GM21447 (cell line): ENCODE measurements around the gene NRG3.
"Not testable (repeated sequence)": the region's sequence is repeated elsewhere in the genome, so short reads cannot be mapped to it uniquely, and the experiment has no call there.

Experiments used
- ATAC-seq: cut with Tn5 transposase; IDR thresholded peaks from one replicate; pipeline ENCODE4 v1.9.1; 2021; ENCODE audit not compliant: unreplicated experiment

Gene NRG3

DNA sequence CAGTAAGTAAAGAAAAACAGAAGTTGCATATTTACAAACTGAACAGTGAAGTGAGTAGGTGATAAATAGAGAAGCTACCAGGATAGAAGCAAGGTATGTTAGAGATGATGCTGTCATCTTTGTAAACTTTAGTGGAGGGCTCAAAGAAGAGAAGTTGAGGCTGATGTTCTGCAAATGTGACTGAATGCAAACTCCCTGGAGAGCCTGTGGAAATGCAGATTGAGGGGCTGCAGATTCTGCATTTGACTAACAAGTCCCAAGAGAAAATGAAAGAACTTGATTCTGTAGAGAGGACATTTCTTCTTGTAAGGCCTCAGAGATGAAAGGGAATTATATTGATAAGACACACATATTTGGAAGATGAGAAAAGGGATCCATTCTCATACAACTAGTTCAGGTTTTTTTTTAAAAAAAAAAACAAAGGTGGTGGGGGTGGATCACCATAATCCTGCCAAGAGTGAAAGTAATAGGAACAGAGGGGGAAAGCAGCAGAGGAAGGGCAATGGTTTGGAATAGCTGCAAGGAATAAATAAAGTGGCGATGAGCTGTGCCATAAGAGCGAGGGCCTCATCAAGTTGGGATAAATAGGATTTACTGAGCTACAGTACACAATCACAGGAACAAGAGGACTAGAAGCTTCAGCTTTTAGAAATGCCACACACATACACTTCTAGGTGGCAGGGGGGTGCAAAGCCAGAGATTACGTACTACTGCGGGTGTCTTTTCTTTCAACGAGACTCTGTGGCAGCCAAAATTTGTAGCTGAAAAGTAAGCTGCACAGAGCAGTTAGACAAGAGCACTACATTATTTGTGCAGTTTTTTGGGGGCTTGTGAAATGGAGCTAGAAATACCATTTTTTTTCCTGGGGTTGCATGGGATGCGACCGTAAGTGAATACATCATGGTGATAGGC lies 778.5 kb downstream of the NRG3 start:
- no peak for ATAC-seq

GRCh38 chr10:82660205-82660604 lies 785.2 kb downstream of the NRG3 start:
- ATAC-seq: no peak

DNA sequence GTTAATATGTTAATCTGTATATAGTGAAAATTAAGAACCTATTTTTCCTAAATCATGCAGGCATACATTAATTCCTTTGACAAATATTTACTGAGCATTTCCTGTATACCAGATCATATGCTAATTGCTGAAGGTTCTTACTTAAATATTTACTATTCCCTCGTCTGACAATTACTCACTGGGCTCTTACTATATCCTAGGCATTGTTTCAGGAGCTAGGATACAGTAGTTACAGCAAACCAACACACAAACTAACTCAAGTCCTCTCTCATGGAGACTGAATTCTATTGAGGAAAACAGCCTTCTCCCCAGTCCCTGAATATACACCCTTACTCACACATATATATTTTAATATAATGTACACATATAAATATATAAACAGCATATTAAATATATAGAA lies 786.0 kb downstream of the NRG3 start:
- ATAC-seq: no peak

- no peak for ATAC-seq
These were observed 786.7 kb downstream of the NRG3 start for GRCh38 chr10:82661701-82662100.

DNA sequence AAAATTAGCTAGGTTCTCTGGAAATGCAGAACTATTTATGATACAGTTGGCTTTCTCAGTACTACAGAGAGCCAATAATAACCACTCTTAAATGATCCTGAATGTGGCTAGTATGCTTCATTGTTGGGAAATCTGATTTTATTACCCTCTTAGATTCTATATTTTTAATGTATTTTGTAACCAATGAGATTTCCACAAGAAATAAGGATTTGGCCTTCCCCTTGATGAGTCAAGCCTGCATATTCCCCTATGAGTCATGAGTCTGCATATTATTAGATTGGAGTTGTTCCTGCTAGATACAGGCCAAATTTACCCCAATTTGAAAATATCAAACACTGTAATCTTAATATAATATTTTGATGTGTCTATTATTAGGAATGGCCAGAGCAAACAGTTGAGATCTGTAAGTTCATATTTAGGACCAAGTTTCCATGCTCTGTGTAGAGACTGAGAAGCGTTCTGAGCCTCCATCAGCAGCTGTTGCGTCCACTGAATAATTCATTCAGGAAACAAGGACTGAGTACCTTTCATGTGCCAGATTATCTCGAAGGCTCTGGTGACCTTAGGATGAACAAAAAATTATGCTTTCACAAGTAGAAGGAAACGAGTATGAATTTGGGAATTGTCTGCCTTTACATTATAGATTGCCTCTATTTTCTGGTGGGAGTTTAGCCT lies 793.4 kb downstream of the NRG3 start:
- ATAC-seq: no peak

DNA sequence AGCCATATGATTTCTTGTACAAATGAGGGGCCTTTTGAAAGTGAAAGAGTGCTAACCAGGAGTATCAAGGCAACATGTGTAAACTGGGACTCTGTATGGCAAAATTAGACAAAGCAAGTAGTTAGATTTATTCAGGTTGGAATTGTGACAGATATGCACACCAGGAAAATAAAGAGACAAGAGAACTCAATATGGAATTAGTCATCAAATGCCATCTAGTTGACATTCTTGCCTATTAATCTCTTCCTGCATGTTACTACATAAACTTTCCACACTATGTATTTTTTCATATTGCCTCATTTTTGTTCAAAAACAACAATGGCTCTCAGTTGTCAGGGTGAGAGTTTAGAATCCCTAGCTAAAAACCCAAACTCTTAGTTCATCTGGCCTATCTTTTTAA lies 799.0 kb downstream of the NRG3 start:
- ATAC-seq: no peak

GRCh38 chr10:82677932-82678331 lies 802.9 kb downstream of the NRG3 start:
- ATAC-seq: not testable (repeated sequence)

DNA sequence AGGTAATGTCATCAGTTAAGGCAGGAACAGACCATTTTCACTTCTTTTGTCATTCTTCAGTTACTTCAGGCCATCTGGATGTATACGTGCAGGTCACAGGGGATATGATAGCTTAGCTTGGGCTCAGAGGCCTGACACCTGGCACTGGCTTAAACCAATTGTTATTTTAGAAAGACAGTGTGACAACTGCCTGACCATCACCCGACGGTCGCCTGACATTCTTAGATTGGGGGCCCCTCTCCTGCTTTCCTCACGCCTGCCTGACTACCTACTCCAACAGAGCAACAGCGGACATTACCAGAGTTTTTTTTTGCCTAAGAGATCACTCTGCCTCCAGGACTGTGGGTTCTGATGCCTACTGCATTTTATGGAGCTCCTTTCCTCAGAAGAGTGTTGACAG lies 803.5 kb downstream of the NRG3 start:
- ATAC-seq: not testable (repeated sequence)

DNA sequence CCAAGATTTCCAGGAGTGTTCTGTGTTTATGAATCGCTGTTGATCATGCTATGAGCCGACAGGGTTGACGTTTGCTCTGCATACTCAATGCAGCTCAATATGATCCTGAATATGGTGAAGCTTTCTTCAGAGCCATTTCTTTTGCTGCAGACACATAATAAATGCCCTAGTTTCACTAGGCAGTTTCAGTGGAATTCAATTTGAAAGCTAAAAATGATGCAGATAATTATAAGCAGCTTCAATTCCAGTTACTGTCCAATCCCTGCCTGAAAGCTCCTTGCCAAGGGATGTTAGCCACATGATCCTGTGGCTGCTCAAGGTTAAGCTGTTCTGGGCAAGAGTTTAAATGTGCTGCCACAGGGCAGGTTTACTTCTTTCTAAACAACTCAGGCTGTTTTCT lies 805.6 kb downstream of the NRG3 start:
- ATAC-seq: no peak

- ATAC-seq: no peak
These were observed 809.0 kb downstream of the NRG3 start for GRCh38 chr10:82683945-82684344.

DNA sequence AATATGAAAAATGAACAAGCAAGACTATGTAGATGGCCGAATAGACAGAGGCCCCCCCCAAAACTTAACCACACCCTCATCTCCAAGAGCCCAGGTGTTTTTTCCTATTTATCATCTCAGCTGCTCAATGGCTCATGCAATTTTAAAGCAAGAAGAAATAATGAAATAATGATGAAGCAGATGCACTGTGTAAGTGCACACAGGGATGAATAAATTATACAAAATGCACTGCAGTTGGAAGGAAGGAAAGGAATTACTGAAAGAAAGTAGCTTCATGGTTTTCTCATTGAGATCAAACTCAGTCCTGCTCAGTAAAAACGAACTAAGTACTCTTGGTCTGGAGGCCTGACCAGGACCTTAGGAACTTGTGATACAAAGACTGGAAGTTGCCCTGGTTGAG lies 810.1 kb downstream of the NRG3 start:
- ATAC-seq: no peak

DNA sequence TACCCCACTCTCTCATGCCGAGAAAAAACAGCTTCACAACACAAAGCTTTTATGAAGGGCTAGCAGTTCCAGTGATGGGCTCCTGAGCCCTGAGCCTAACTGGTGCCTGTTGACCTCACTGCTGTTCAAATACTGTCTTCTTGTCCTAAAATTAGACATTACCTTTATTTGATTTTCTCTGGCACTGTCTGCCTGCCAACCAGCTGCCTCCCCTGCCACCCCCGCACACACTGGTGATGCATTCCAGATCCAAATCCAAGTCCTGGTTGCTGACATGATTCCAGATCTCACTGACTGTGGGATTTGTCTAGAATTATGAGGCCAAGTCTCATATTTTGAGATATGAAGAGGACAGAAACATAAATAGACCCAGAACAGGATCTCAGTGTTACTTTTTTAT lies 816.2 kb downstream of the NRG3 start:
- no peak for ATAC-seq

- no peak for ATAC-seq
These were observed 817.5 kb downstream of the NRG3 start for GRCh38 chr10:82692458-82692857.

DNA sequence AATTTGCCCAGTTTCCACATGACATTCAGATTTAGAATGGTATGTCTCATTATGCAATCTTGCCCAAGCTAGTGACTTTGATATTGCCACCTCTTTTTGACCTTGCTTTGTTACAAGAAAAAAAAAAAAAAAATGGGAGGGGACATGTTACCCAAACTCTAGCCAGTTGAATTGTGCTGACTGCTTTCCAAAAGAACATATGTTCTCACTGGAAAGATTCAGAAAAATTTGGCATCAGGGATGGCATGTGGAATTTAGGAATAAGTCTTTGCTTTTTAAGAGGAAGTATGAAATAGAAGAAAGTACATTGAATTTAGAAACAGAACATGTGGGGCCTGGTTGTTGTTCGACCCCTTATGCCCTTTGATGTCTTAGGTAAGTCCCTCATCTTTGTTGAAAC lies 846.8 kb downstream of the NRG3 start:
- no peak for ATAC-seq

DNA sequence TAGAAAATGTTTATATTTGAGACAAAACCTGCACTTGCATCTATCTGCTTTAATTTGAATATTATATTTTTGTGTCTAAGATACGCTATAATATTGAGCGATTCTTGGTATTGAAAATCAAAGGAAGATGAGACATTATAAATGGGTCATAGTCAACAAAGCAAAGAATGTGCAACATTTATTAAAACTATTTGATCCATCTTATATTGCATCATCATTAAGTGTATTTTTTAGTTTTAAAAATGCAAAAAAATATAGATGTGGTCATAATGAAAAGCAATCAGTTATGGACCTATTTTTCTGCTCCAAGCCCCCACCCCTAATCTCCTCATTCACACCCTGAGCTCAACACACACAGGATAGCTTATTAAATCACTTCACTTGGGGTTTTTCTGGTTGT lies 847.3 kb downstream of the NRG3 start:
- no peak for ATAC-seq

DNA sequence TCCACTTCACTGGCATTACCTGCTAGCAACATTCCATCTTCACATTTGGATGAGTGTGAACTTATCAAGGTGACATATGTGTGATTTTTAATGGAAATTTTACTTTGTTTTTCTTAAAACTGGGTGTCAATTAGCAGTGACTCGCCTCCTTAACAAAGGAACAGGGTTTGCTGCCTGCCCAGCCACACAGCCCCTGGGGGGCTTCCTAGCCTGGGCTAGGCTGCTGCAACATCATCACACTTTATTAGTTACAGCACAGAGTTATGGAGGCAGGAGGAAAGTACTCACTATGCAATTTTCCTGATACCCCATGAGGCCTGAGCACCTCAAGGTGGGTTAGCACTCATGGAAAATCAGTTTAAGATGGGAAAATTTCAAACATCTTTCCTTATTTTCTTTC lies 861.3 kb downstream of the NRG3 start:
- no peak for ATAC-seq

- no peak for ATAC-seq
These were observed 862.6 kb downstream of the NRG3 start for GRCh38 chr10:82737549-82737948.

DNA sequence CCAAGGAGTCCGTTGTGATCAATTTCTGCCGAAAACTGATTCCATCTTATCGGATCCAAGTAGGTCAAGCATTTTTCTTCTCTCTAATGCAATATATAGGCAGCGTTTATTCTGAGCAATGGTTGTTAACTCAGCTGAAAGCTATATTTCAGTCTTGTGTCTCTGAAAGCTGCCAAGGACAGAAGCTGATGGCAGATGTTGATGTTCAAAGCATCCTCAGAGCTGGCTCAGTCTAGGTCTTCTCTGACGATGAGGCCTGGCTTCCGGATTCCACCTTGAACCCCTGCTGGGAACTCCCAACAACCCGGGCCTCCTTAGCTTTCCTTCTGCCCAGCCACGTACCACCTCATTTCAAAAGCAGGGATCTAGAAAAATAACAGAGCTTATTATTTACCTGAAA lies 863.6 kb downstream of the NRG3 start:
- ATAC-seq: no peak

- no peak for ATAC-seq
These were observed 867.5 kb downstream of the NRG3 start for GRCh38 chr10:82742478-82742877.

DNA sequence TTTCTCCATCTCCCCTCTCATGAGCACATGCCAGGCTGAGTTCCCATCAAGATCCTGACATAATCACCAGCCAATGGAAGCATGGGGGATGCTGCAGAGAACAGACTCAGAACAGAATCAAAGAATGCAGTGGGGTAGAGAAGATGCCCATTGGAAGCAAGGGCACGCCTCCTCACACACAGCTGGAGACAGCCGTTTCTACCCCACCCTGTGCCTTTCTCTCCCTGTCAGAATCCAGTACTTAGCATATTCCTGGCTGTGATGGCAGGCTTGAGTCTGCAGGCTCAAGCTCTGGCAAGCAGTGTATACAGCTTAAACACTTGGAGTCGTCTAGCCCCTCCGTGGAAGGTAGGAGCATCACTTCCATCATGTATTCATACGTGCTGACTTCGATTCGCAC lies 867.9 kb downstream of the NRG3 start:
- ATAC-seq: no peak

- ATAC-seq: no peak
These were observed 875.5 kb downstream of the NRG3 start for GRCh38 chr10:82750538-82750937.

GRCh38 chr10:82757397-82757796 lies 882.4 kb downstream of the NRG3 start:
- no peak for ATAC-seq
